GM12878 (cell line): Measurements from ENCODE around the gene TDRD10. TPM values are rescaled to one million over a fixed set of nuclear protein-coding genes. Genes with fewer than 3 reads are reported as not detected.

Source experiments
- ATF2 ChIP-seq: IDR thresholded peaks from 2 replicates; pipeline ENCODE4 v1.6.1; 2012; ENCODE audit warnings: low read length, inconsistent platforms
- BACH1 ChIP-seq: fragments of 450-650 bp; IDR thresholded peaks from 2 replicates; pipeline ENCODE4 v1.6.1; 2017; ENCODE audit warnings: mild to moderate bottlenecking, borderline replicate concordance
- CBX3 ChIP-seq: fragments of 200-600 bp; sonication (generic); IDR thresholded peaks from 2 replicates; pipeline ENCODE4 v1.6.1; 2016; ENCODE audit warnings: low read depth, borderline replicate concordance
- EP300 ChIP-seq, 2 experiments: fragments of 150-350 bp in 1 of 2; IDR thresholded peaks; 2 replicates each; pipeline ENCODE4 v1.6.1; 2011 to 2012; ENCODE audit warnings: low read depth in 2 of 2, low read length in 2 of 2, borderline replicate concordance in 1 of 2, improper control_type of control experiment in 1 of 2, inconsistent platforms in 1 of 2; ENCODE audit not compliant: control insufficient read depth in 1 of 2
- HDAC6 ChIP-seq: fragments of 200-600 bp; sonication (generic); IDR thresholded peaks from one replicate; pipeline ENCODE4 v1.8.0; 2017; ENCODE audit warnings: antibody characterized with exemption; ENCODE audit not compliant: unreplicated experiment
- JUNB ChIP-seq: IDR thresholded peaks from 2 replicates; pipeline ENCODE4 v1.6.1; 2016; ENCODE audit warnings: antibody characterized with exemption, mild to moderate bottlenecking
- MTA3 ChIP-seq: IDR thresholded peaks from 2 replicates; pipeline ENCODE4 v1.6.1; 2012; ENCODE audit warnings: low read length, inconsistent platforms, borderline replicate concordance
- NBN ChIP-seq: fragments of 450-650 bp; IDR thresholded peaks from 2 replicates; pipeline ENCODE4 v1.6.1; 2016
- NR2C1 ChIP-seq: fragments of 450-650 bp; IDR thresholded peaks from 2 replicates; pipeline ENCODE4 v1.6.1; 2017; ENCODE audit warnings: antibody characterized with exemption, mild to moderate bottlenecking, moderate library complexity
- NRF1 ChIP-seq: conservative IDR thresholded peaks from 2 replicates; pipeline ENCODE4 v1.6.1; 2011; ENCODE audit warnings: mild to moderate bottlenecking, low read depth, low read length, improper control_type of control experiment
- POLR2A ChIP-seq: IDR thresholded peaks from 2 replicates; pipeline ENCODE4 v1.6.1; 2011; ENCODE audit warnings: low read depth, mild to moderate bottlenecking, low read length
- RAD21 ChIP-seq: IDR thresholded peaks from 2 replicates; pipeline ENCODE4 v1.6.1; 2011; ENCODE audit warnings: mild to moderate bottlenecking, low read depth, low read length, moderate library complexity; ENCODE audit not compliant: insufficient read depth
- RELA ChIP-seq: fragments of 450-650 bp; IDR thresholded peaks from 2 replicates; pipeline ENCODE4 v1.8.0; 2014; ENCODE audit warnings: borderline replicate concordance; ENCODE audit not compliant: partially characterized antibody
- RUNX3 ChIP-seq: IDR thresholded peaks from 2 replicates; pipeline ENCODE4 v1.6.1; 2012; ENCODE audit warnings: low read length, inconsistent platforms
- SPI1 ChIP-seq: IDR thresholded peaks from 2 replicates; pipeline ENCODE4 v1.6.1; 2011; ENCODE audit warnings: low read depth, mild to moderate bottlenecking, low read length, moderate library complexity, borderline replicate concordance; ENCODE audit not compliant: insufficient read depth
- STAT1 ChIP-seq: fragments of 450-650 bp; conservative IDR thresholded peaks from 2 replicates; pipeline ENCODE4 v1.6.1; 2014; ENCODE audit warnings: antibody characterized with exemption, mild to moderate bottlenecking
- SUZ12 ChIP-seq: fragments of 200-600 bp; sonication (generic); IDR thresholded peaks from one replicate; pipeline ENCODE4 v1.6.1; 2018; ENCODE audit warnings: antibody characterized with exemption, mild to moderate bottlenecking; ENCODE audit not compliant: unreplicated experiment
- TCF3 ChIP-seq: IDR thresholded peaks from 2 replicates; pipeline ENCODE4 v1.6.1; 2012; ENCODE audit warnings: low read depth, mild to moderate bottlenecking, low read length, borderline replicate concordance; ENCODE audit not compliant: insufficient read depth
- YY1 ChIP-seq: IDR thresholded peaks from 2 replicates; pipeline ENCODE4 v1.6.1; 2011; ENCODE audit warnings: low read depth, mild to moderate bottlenecking, low read length
- ZBED1 ChIP-seq: IDR thresholded peaks from 2 replicates; pipeline ENCODE4 v1.6.1; 2016; ENCODE audit warnings: borderline replicate concordance
- polyA plus RNA-seq, 11 experiments: library from polyadenylated mRNA; depleted of rRNA in 4 of 11; unstranded in 6 of 11; stranded (reverse) in 5 of 11; fragments of >200 nt; fragmentation: Nextera tagmentation in 4 of 11; fragmentation: Illumina TruSeq in 1 of 11; extraction: Ambion mirVana in 4 of 11; extraction: Trizol in 1 of 11; gene quantifications; 1 replicate in 1 of 11; 2 replicates in 10 of 11; pipeline versions ENCODE4 v1.2.1 to v1.2.3, GENCODE V29; 2011 to 2016; ENCODE audit warnings: inconsistent platforms in 2 of 11, missing spikeins in 2 of 11, low read depth in 1 of 11
- total RNA-seq, 4 experiments: library from RNA; depleted of rRNA in 3 of 4; stranded (reverse); fragments of >200 nt in 3 of 4; fragmentation: Illumina TruSeq in 1 of 4; extraction: Trizol in 1 of 4; gene quantifications; 2 replicates each; pipeline versions ENCODE4 v1.2.1 to v1.2.3, GENCODE V29; 2013 to 2021
- TF ChIP-seq, protein P1 (sequence below): fragments of 450-650 bp; IDR thresholded peaks from 2 replicates; pipeline ENCODE4 v1.6.1; 2014; ENCODE audit warnings: mild to moderate bottlenecking

The TDRD10 gene
- total and polyA plus RNA-seq, 10 of the 15 experiments (the other 5 are each of a cell fraction or from before 2014, with no cell fraction given) = not detected

DNA sequence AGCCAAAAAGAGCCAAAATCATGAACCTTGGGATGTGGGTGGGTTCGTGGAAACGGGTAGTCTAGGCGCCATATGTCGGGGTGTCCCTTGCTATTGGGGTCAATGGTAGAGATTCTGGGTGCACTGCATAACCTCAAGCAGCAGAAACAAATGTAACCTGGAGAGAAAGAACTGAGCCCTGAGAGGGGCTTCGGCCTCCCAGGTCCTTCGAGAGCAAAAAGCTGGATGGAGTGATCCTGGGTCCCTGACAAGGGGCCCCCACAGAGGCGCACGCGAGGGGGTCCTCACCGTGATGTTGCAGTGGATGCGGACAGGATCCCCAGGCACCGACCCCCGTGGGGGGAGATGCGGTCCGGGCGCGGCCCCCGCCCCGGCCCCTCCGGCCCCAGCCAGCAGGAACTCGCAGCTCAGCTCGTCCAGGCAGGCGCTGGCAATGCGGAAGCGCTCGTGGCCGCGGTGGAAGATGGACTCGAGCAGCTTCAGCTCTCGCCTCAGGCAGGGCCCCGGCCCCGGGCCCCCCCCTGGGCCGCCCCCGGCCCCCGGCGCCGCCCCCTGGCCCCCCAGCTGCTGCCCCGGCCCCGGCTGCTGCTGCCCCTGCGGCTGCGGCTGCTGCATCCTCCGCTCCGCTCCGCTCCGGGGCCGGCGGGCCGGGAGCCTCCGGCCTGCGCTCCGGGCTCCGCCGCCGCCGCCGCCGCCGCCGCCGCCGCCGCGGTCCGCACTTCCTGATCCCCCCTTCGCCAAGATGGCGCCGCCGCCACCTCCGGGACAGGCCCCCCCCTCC, 56.1 kb downstream of the TDRD10 start, which contains the start of gene UBE2Q1 (continued):
- no peak for TF ChIP-seq NRF1
- TF ChIP-seq EP300 (IDR thresholded peaks at IDR 0.05; ENCODE audit: borderline replicate concordance in 1 of 2, control insufficient read depth in 1 of 2, low read depth in 2 of 2, low read length in 2 of 2) = no peak
- TF ChIP-seq TCF3 = no peak
- no peak for TF ChIP-seq JUNB
- no peak for TF ChIP-seq RAD21
- no peak for TF ChIP-seq ZBED1
- 0 out of 2 replicates have a peak, but pooled peaks have one; percentile 2 for TF ChIP-seq SPI1
- peak; percentile 68; the same call in 1 of the 2 replicates for TF ChIP-seq POLR2A
- no peak for TF ChIP-seq RUNX3
- TF ChIP-seq MTA3 = no peak
- TF ChIP-seq NBN = no peak
- no peak for TF ChIP-seq CBX3
- TF ChIP-seq RELA = no peak
- TF ChIP-seq NR2C1 = no peak
- peak; percentile 95 for TF ChIP-seq YY1
- TF ChIP-seq BACH1 = no peak
- no peak for TF ChIP-seq ATF2
- TF ChIP-seq SUZ12 = no peak
- TF ChIP-seq, protein P1, sequence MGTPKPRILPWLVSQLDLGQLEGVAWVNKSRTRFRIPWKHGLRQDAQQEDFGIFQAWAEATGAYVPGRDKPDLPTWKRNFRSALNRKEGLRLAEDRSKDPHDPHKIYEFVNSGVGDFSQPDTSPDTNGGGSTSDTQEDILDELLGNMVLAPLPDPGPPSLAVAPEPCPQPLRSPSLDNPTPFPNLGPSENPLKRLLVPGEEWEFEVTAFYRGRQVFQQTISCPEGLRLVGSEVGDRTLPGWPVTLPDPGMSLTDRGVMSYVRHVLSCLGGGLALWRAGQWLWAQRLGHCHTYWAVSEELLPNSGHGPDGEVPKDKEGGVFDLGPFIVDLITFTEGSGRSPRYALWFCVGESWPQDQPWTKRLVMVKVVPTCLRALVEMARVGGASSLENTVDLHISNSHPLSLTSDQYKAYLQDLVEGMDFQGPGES = no peak
- no peak for TF ChIP-seq STAT1
- TF ChIP-seq HDAC6 = no peak
